Mucosa of gallbladder (tissue), 1 donor: Measurements from ENCODE around the gene ZNF543. TPM values are rescaled to one million over a fixed set of nuclear protein-coding genes. Genes with fewer than 3 reads are reported as not detected.

Source experiments
- total RNA-seq: library from RNA; stranded (reverse); gene quantifications from one replicate; pipeline ENCODE4 v1.2.1, GENCODE V29; 2021
- donor health status: DM: no; HTN: no; CAD: no.

ZNF543 gene
- total RNA-seq, 1 donor from 2014 or later, result 10.6 TPM

Other genes starting within 250 kb of the ZNF543 start
- not detected for gene USP29, start 200.5 kb upstream of the ZNF543 start, total RNA-seq
- gene ZIM3, start 175.3 kb upstream of the ZNF543 start, total RNA-seq, result not detected
- not detected for gene DUXA, start 153.0 kb upstream of the ZNF543 start, total RNA-seq
- 50.4 TPM for gene ZNF264, start 129.0 kb upstream of the ZNF543 start, total RNA-seq
- 3.7 TPM for gene AURKC, start 89.4 kb upstream of the ZNF543 start, total RNA-seq
- gene ZNF805, start 79.8 kb upstream of the ZNF543 start, total RNA-seq, result 14.8 TPM
- 63.1 TPM for gene ZNF460, start 40.0 kb upstream of the ZNF543 start, total RNA-seq
- 11.6 TPM for gene ZNF304, start 30.8 kb downstream of the ZNF543 start, total RNA-seq
- 10.6 TPM for gene TRAPPC2B, start 43.1 kb downstream of the ZNF543 start, total RNA-seq
- gene ZNF547, start 43.1 kb downstream of the ZNF543 start, total RNA-seq, result 5.6 TPM
- gene ZNF548, start 69.4 kb downstream of the ZNF543 start, total RNA-seq, result 23.5 TPM
- 14.4 TPM for gene ZNF17, start 90.7 kb downstream of the ZNF543 start, total RNA-seq
- gene ZNF749, start 114.9 kb downstream of the ZNF543 start, total RNA-seq, result 9.8 TPM
- gene VN1R1, start 136.7 kb downstream of the ZNF543 start, total RNA-seq, result 0.95 TPM
- gene ZNF772, start 157.1 kb downstream of the ZNF543 start, total RNA-seq, result 18.9 TPM
- 9.6 TPM for gene ZNF419, start 167.3 kb downstream of the ZNF543 start, total RNA-seq
- gene ZNF773, start 179.5 kb downstream of the ZNF543 start, total RNA-seq, result 9.9 TPM
- gene ZNF549, start 206.9 kb downstream of the ZNF543 start, total RNA-seq, result 8.0 TPM
- 15.1 TPM for gene ZNF550, start 239.4 kb downstream of the ZNF543 start, total RNA-seq